Mesodermal cell (in vitro differentiated cells): Measurements from ENCODE around the gene LRRIQ1.

Source experiments
- H3K27ac ChIP-seq: 2 replicates; pipeline ENCODE4 v1.7.0; 2013; ENCODE audit warnings: mild to moderate bottlenecking, low read depth, low read length, moderate library complexity; ENCODE audit not compliant: severe bottlenecking
- H3K36me3 ChIP-seq: 2 replicates; pipeline ENCODE4 v1.7.1; 2013; ENCODE audit warnings: mild to moderate bottlenecking, low read length, moderate library complexity; ENCODE audit not compliant: control insufficient read depth, insufficient read depth
- H3K4me1 ChIP-seq: one replicate; pipeline ENCODE4 v1.7.1; 2013; ENCODE audit warnings: mild to moderate bottlenecking, low read length; ENCODE audit not compliant: insufficient read depth, control insufficient read depth, poor library complexity, severe bottlenecking
- H3K4me3 ChIP-seq: 2 replicates; pipeline ENCODE4 v1.7.0; 2013; ENCODE audit warnings: low read length, control low read depth, mild to moderate bottlenecking; ENCODE audit not compliant: insufficient read depth, poor library complexity, severe bottlenecking; ENCODE audit errors: extremely low read depth
- H3K9me3 ChIP-seq: 2 replicates; pipeline ENCODE4 v1.7.1; 2013; ENCODE audit warnings: mild to moderate bottlenecking, low read length, moderate library complexity; ENCODE audit not compliant: control insufficient read depth
- WGBS, 2 experiments: methylation state at CpG; one replicate each; pipeline ENCODE4 v1.1.5; 2013; ENCODE audit warnings: missing lambda C conversion rate in 2 of 2; ENCODE audit not compliant: insufficient coverage in 2 of 2; 5-methylcytosine and 5-hydroxymethylcytosine counted together

LRRIQ1 gene

GRCh38 chr12:85138833-85139232, 102.7 kb downstream of the LRRIQ1 start:
- Histone ChIP-seq H3K27ac (no peak overlapping the region), H3K4me3 (no peak overlapping the region), H3K36me3 (no peaks in the 10 kb centered on the region), H3K4me1 (no peaks in the 10 kb centered on the region), H3K9me3 (no peaks in the 10 kb centered on the region)
- 88% methylated on average over 1 of the region's 1 CpG; no CpG with 5 or more reads in 1 of the 2 experiments for whole genome bisulfite sequencing, 2 experiments

DNA sequence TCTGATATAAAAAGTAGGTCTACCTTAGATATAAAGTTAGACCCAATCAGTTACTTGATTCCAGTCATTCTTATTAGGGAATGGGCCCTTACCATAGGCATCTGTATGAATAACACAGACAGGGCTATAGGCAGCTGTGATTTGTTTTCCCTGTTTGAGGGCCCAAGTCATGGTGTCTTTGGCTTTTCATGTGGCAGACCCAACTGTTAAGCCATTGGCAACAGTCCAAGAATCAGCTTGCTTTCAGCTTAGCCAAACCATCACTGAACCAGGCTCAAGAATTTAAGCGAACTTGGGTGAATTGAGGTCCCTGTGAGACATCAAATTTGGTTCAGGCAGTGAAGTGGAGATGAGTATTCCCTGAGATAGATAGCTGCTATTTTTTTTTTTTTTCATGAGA, 111.2 kb downstream of the LRRIQ1 start:
- Histone ChIP-seq H3K36me3 (no peaks in the 10 kb centered on the region), H3K4me1 (no peaks in the 10 kb centered on the region), H3K4me3 (no peak overlapping the region), H3K27ac (no peak overlapping the region), H3K9me3 (no peaks in the 10 kb centered on the region)
- 100% methylated on average over 1 of the region's 1 CpG; no CpG with 5 or more reads in 1 of the 2 experiments for WGBS, 2 experiments

DNA sequence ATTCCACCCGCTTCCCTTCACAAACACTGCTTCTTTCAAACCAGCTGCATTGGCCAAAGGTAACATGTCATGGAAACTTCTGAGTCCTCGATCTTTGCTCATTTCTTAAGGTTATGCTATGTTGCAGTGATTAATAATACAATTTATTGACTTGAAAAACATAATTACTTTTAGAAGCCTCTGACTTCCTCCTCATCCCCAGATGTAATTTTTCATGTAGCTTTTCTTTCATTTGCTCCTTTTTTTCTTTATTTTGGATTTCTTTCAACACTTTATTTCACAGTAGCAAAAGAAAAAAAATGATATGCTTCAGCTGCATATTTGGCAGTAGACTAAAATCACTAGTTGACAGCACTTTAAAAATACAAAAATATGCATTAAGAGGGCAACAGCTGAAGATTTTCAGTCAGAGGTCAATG, 116.2 kb downstream of the LRRIQ1 start:
- Histone ChIP-seq H3K4me1 (no peaks in the 10 kb centered on the region), H3K9me3 (no peaks in the 10 kb centered on the region), H3K27ac (no peak overlapping the region), H3K36me3 (no peaks in the 10 kb centered on the region), H3K4me3 (no peak overlapping the region)
- no CpG with 5 or more reads among the region's 2 CpGs for WGBS, 2 experiments

DNA sequence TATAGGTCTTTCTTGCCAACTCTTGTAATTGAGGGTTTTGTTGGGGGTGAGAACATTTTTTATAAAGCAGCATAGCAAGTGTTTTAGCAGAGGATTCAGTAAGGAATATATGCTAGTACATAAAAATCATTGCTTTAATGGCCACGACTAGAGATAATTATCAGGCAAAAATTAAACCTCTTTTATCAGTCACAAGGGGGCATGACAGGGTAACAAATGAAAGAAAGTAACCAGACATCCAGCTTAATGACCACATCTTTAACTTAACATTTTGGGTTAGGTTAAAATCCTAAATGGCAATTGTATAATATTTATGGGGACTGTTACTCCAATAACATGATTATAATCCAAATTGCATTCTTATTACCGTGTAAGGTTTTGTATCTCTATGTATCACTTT, 119.6 kb downstream of the LRRIQ1 start:
- Histone ChIP-seq H3K4me1 (no peaks in the 10 kb centered on the region), H3K36me3 (no peaks in the 10 kb centered on the region), H3K9me3 (no peaks in the 10 kb centered on the region), H3K27ac (no peak overlapping the region), H3K4me3 (no peak overlapping the region)
- WGBS, 2 experiments = no CpG with 5 or more reads among the region's 2 CpGs

DNA sequence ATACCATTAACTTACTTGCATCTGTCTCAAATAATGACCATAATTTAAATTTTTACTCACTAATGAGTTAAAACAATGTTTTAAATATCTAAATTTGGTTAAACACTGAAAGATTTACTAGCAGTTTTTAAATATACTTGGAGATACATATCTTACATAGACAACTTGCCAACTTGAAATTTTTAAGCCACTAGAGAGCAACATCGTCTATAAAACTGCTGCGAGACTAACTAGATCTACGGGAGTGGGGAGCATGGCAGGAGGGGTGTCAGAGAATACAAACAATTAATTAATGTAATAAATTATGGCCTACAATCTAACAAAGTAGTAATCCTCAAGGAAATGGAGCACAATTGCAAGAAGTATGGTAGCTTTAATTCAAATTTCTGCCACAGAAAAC, 120.4 kb downstream of the LRRIQ1 start:
- no CpG with 5 or more reads among the region's 3 CpGs for WGBS, 2 experiments
- H3K27ac ChIP-seq = no peak overlapping the region
- no peaks in the 10 kb centered on the region for H3K4me1 ChIP-seq
- no peak overlapping the region for H3K4me3 ChIP-seq
- no peaks in the 10 kb centered on the region for H3K36me3 ChIP-seq
- no peaks in the 10 kb centered on the region for H3K9me3 ChIP-seq

DNA sequence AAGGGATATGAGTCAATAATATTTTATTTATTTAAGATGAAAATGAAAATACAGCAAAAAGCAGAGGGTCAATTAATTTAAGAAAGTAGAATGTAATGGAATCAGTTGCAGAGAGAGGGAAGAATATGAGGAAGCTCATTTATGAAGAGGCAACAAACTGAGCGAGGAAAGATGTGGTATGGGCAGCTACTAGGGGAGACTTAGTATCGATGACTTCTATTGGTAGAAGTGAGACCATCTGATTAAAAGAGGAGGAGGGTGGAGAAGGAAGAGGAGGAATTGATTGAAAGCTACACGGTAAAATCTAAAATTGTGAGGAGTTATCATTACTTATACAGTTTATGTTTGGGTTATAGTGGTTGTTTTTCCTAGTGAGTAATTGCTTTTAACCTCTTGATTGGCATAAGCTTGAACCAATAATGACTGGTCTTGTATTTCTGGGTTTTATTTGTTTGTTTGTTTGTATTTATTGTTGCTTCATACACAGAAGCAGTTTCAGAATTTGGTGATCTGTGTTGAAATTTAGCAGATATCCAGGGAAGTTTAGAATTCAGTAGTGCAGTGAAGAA, 121.0 kb downstream of the LRRIQ1 start:
- Histone ChIP-seq H3K36me3 (no peaks in the 10 kb centered on the region), H3K27ac (no peak overlapping the region), H3K9me3 (no peaks in the 10 kb centered on the region), H3K4me1 (no peaks in the 10 kb centered on the region), H3K4me3 (no peak overlapping the region)
- WGBS, 2 experiments = 88 to 93% methylated on average over 3 of the region's 3 CpGs

DNA sequence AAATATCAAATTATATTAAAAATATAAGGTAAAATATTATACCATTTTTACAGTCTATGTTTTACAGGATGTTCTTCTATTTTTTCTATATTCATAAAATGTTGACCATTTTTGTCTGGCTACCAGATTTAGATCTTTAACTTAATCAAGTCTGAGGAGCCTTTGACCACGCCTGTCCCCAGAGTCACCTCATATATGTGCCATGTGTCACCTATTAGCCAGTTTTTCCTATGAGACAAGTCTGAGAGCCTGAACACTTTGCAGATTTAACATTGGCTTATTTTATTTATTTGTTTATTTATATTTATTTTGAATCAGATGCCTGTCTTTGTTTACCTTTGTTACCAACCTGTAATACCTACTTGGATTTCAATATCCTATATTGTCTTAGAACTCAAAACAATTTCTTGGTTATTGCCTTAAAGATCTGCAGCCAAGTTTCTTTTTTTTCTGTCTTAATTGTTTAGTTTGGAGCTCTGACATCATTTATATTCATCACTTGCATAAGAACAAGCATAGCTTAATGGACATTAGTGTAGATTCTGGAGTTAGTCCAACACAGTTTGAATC, 127.7 kb downstream of the LRRIQ1 start:
- H3K9me3 ChIP-seq = no peaks in the 10 kb centered on the region
- H3K36me3 ChIP-seq = no peaks in the 10 kb centered on the region
- no peak overlapping the region for H3K4me3 ChIP-seq
- WGBS, 2 experiments = 100% methylated on average over 1 of the region's 1 CpG; no CpG with 5 or more reads in 1 of the 2 experiments
- no peaks in the 10 kb centered on the region for H3K4me1 ChIP-seq
- no peak overlapping the region for H3K27ac ChIP-seq

- no peak overlapping the region for H3K4me3 ChIP-seq
- H3K4me1 ChIP-seq = no peaks in the 10 kb centered on the region
- H3K9me3 ChIP-seq = no peaks in the 10 kb centered on the region
- no peak overlapping the region for H3K27ac ChIP-seq
- 87 to 92% methylated on average over 2 of the region's 2 CpGs for WGBS, 2 experiments
- H3K36me3 ChIP-seq = no peaks in the 10 kb centered on the region
These were observed 143.6 kb downstream of the LRRIQ1 start for GRCh38 chr12:85179680-85180270.

GRCh38 chr12:85182699-85183098, 146.5 kb downstream of the LRRIQ1 start:
- no peak overlapping the region for H3K27ac ChIP-seq
- H3K4me3 ChIP-seq = no peak overlapping the region
- H3K36me3 ChIP-seq = no peaks in the 10 kb centered on the region
- H3K4me1 ChIP-seq = no peaks in the 10 kb centered on the region
- WGBS, 2 experiments = 80 to 91% methylated on average over 1 of the region's 4 CpGs
- no peaks in the 10 kb centered on the region for H3K9me3 ChIP-seq

DNA sequence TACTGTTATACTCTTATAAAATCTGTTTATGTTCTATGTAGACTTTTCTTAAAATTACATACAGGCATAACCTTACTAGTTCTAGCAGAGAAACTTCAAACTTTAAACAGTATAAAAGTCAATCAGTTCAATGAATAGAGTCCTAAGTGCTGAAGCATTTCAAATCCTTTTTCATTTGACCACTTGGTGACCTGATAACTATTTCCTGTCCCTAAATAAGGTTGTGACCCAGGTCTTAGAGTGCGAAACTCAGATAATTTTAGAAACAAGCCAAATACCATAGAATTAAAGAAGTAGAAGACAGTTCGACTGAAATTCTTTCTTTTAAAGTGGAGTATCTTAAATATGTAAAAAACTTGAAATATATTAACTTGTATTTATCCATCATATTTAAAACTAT, 147.7 kb downstream of the LRRIQ1 start:
- Histone ChIP-seq H3K4me3 (no peak overlapping the region), H3K9me3 (no peaks in the 10 kb centered on the region), H3K4me1 (no peaks in the 10 kb centered on the region), H3K27ac (no peak overlapping the region), H3K36me3 (no peaks in the 10 kb centered on the region)
- WGBS, 2 experiments = no CpG with 5 or more reads among the region's 2 CpGs

GRCh38 chr12:85186236-85186635, 150.1 kb downstream of the LRRIQ1 start:
- Histone ChIP-seq H3K4me3 (no peak overlapping the region), H3K9me3 (no peaks in the 10 kb centered on the region), H3K27ac (no peak overlapping the region), H3K4me1 (no peaks in the 10 kb centered on the region), H3K36me3 (no peaks in the 10 kb centered on the region)
- 78 to 94% methylated on average over 2 of the region's 3 CpGs for WGBS, 2 experiments
